OCI-M2 (cell line): ENCODE data around the gene RAB31.
A peak's percentile ranks its signal among the peaks of the same experiment; 100 is the strongest.

ENCODE experiments used
- DNase-seq: peaks from one replicate; lab custom pipeline; 2025; ENCODE audit not compliant: unreplicated experiment; lab: John Stamatoyannopoulos, UW

The RAB31 gene

GRCh38 chr18:9817286-9817685, 109.2 kb downstream of the RAB31 start:
- no peak for DNase-seq

- no peak for DNase-seq
Measured at GRCh38 chr18:9817725-9818422, 109.8 kb downstream of the RAB31 start.

GRCh38 chr18:9818423-9818734, 110.3 kb downstream of the RAB31 start:
- DNase-seq, result no peak

- no peak for DNase-seq
Measured at GRCh38 chr18:9820127-9820526, 112.0 kb downstream of the RAB31 start.

GRCh38 chr18:9820719-9821118, 112.6 kb downstream of the RAB31 start:
- no peak for DNase-seq

- no peak for DNase-seq
Measured at GRCh38 chr18:9822587-9823185, 114.6 kb downstream of the RAB31 start.

- DNase-seq, result no peak
Measured at GRCh38 chr18:9823805-9824473, 115.8 kb downstream of the RAB31 start.

GRCh38 chr18:9824474-9824832, 116.4 kb downstream of the RAB31 start:
- DNase-seq, result no peak

- no peak for DNase-seq
Measured at GRCh38 chr18:9824952-9825371, 116.9 kb downstream of the RAB31 start.

GRCh38 chr18:9825571-9826073, 117.5 kb downstream of the RAB31 start:
- peak; percentile 23 for DNase-seq

- DNase-seq, result no peak
Measured at GRCh38 chr18:9826685-9827084, 118.6 kb downstream of the RAB31 start.

GRCh38 chr18:9827211-9827792, 119.2 kb downstream of the RAB31 start:
- DNase-seq, result no peak

- DNase-seq, result no peak
Measured at GRCh38 chr18:9827793-9828505, 119.8 kb downstream of the RAB31 start.

- no peak for DNase-seq
Measured at GRCh38 chr18:9828506-9829396, 120.7 kb downstream of the RAB31 start.

GRCh38 chr18:9829397-9829712, 121.3 kb downstream of the RAB31 start:
- DNase-seq, result no peak

- no peak for DNase-seq
Measured at GRCh38 chr18:9831036-9831722, 123.1 kb downstream of the RAB31 start.

GRCh38 chr18:9831723-9832199, 123.7 kb downstream of the RAB31 start:
- DNase-seq, result no peak

GRCh38 chr18:9832871-9833270, 124.8 kb downstream of the RAB31 start:
- no peak for DNase-seq

- DNase-seq, result no peak
Measured at GRCh38 chr18:9834551-9834950, 126.5 kb downstream of the RAB31 start.
